GM12864 (cell line): ENCODE results near the gene TES.

ENCODE experiments used
- DNase-seq: peaks from one replicate; pipeline ENCODE4 v3.0.0-alpha.2; 2011; ENCODE audit warnings: low read depth
- H3K4me3 ChIP-seq: 2 replicates; pipeline ENCODE4 v1.5.1; 2011; ENCODE audit warnings: mild to moderate bottlenecking, low read depth, low read length, control low read depth
- TF ChIP-seq, protein P1 (sequence below): IDR thresholded peaks from 2 replicates; pipeline ENCODE4 v1.5.1; 2011; ENCODE audit warnings: low read depth, mild to moderate bottlenecking, moderate library complexity, low read length, control low read depth, inconsistent platforms; ENCODE audit errors: missing control alignments

TES gene

GRCh38 chr7:116198748-116199410 lies 11.5 kb upstream of the TES start:
- no peak overlapping the region for H3K4me3 ChIP-seq
- no peak for DNase-seq
- TF ChIP-seq, protein P1, sequence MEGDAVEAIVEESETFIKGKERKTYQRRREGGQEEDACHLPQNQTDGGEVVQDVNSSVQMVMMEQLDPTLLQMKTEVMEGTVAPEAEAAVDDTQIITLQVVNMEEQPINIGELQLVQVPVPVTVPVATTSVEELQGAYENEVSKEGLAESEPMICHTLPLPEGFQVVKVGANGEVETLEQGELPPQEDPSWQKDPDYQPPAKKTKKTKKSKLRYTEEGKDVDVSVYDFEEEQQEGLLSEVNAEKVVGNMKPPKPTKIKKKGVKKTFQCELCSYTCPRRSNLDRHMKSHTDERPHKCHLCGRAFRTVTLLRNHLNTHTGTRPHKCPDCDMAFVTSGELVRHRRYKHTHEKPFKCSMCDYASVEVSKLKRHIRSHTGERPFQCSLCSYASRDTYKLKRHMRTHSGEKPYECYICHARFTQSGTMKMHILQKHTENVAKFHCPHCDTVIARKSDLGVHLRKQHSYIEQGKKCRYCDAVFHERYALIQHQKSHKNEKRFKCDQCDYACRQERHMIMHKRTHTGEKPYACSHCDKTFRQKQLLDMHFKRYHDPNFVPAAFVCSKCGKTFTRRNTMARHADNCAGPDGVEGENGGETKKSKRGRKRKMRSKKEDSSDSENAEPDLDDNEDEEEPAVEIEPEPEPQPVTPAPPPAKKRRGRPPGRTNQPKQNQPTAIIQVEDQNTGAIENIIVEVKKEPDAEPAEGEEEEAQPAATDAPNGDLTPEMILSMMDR: no peak

- H3K4me3 ChIP-seq: no peak overlapping the region
- TF ChIP-seq, protein P1: no peak
- no peak for DNase-seq
Measured at GRCh38 chr7:116200963-116201362, 9.4 kb upstream of the TES start.

GRCh38 chr7:116206141-116206540 lies 4.2 kb upstream of the TES start:
- TF ChIP-seq, protein P1: no peak
- no peak for DNase-seq
- H3K4me3 ChIP-seq: no peak overlapping the region

DNA sequence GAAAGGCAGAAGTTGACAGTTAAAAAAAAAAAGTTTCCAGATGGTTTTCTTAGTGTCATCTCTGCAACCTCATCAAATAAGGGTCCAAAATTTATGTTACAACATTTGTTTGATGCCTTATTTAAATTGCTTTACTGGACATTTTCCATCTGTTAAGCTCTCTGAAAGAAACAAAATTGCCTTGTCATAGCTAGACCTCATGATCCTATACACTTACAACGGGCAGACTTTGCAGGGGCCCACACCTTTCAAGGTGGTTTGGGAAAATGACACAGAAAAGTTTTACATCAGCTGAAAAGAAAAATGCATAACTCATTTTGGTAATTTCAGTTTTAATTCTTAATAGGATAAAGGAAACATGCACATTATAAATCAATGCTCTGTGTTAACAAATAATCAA lies 1.4 kb upstream of the TES start:
- H3K4me3 ChIP-seq: no peak overlapping the region
- DNase-seq: no peak
- TF ChIP-seq, protein P1: no peak

DNA sequence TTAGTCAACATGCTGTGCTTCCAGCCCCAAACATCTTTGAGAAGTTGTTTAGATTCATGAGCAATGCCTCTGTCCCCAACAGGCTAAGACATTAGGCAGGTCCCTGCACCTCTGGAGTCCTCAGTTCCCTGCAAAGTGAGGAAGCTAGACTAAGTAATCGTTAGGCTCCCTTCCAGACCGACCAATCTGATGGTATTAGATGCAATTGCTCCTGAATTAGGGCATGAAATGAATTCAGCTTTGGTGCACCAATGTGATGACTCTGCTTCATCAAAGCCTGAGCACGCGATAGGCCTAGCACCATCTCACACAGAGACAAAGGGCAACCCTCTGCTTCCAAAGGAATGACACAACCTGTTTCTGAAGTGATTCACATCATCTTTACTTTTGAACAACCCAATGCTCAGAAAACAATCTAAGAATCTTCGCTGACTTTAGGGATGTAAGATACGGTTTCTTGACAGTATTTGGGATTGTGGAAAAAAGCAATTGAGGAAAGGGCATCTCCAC lies 723 bp upstream of the TES start:
- no peak overlapping the region; the same call in 1 of the 2 replicates for H3K4me3 ChIP-seq
- TF ChIP-seq, protein P1: no peak

DNA sequence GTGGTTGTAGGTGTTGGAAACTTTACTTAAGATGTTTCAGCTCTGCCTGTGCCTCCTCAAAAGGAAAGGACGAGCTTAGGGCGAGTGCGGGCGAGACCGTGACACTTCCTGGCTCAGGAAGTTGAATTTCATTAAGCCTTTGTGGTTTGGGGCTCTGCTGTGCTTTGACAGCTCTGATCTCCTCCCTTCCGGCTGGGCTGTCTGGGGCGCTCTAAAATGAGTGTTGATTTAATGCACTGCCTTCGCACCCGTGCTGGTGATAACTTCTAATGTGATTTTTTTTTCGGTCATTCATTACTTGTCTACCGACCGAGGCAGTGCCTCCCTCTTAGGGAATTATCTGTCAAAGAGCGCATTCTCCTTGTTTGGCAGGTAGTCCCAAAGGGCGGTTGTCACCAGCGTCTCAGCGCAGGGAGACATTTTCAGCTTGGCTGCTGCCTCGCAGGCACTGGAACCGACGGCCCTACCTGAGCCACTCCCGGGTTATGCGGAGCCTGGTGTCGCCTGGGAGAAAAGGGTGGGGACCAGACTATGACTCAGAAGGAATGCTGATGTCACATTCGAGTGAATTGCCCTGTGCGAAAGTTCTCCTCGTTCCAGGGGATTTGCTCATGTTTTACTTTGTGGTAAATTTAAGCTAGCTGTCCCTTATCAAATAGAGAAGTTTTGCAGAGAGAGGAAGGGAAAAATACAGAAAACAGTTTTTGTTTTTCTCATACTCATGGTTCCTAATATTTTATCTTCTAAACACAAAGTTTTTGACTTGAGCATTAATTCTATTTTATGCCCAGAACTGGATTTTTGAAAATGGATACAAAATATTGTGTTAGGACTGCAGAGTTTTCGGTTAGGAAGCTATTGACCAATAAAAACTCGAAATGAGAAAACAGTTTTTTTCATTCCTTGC lies 920 bp downstream of the TES start:
- TF ChIP-seq, protein P1: no peak
- H3K4me3 ChIP-seq: peak overlapping the region; percentile 94
- peak; percentile 64 for DNase-seq

More for the DNA sequence above, 723 bp upstream of the TES start:
- DNase-seq: no peak
